Measurements from ENCODE around the gene KIAA0586.

- TF ChIP-seq, protein P1, sequence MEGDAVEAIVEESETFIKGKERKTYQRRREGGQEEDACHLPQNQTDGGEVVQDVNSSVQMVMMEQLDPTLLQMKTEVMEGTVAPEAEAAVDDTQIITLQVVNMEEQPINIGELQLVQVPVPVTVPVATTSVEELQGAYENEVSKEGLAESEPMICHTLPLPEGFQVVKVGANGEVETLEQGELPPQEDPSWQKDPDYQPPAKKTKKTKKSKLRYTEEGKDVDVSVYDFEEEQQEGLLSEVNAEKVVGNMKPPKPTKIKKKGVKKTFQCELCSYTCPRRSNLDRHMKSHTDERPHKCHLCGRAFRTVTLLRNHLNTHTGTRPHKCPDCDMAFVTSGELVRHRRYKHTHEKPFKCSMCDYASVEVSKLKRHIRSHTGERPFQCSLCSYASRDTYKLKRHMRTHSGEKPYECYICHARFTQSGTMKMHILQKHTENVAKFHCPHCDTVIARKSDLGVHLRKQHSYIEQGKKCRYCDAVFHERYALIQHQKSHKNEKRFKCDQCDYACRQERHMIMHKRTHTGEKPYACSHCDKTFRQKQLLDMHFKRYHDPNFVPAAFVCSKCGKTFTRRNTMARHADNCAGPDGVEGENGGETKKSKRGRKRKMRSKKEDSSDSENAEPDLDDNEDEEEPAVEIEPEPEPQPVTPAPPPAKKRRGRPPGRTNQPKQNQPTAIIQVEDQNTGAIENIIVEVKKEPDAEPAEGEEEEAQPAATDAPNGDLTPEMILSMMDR (IDR thresholded peaks at IDR 0.05), result no peak
- TF ChIP-seq SMC3 (IDR thresholded peaks at IDR 0.05; ENCODE audit: low read depth, low read length) (no peak), YY1 (IDR thresholded peaks at IDR 0.05; ENCODE audit: low read depth) (no peak), MAX (IDR thresholded peaks at IDR 0.05; ENCODE audit: low read depth) (no peak), GABPA (IDR thresholded peaks at IDR 0.05; ENCODE audit: low read depth) (no peak), POLR2AphosphoS5 (IDR thresholded peaks at IDR 0.05; ENCODE audit: low read depth, low read length) (no peak), FOSL2 (IDR thresholded peaks at IDR 0.05; ENCODE audit: borderline replicate concordance, low read depth) (no peak)
- TF ChIP-seq, protein P2, sequence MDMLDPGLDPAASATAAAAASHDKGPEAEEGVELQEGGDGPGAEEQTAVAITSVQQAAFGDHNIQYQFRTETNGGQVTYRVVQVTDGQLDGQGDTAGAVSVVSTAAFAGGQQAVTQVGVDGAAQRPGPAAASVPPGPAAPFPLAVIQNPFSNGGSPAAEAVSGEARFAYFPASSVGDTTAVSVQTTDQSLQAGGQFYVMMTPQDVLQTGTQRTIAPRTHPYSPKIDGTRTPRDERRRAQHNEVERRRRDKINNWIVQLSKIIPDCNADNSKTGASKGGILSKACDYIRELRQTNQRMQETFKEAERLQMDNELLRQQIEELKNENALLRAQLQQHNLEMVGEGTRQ (IDR thresholded peaks at IDR 0.05; ENCODE audit: borderline replicate concordance, low read depth, low read length), result no peak
Measured at GRCh38 chr14:58476320-58476719, 48.8 kb downstream of the KIAA0586 start.
